SK-N-MC (cell line): ENCODE results near the gene SKAP2.

Source experiments
- EZH2 ChIP-seq: fragments of 200-600 bp; sonication (generic); IDR thresholded peaks from one replicate; pipeline ENCODE4 v1.6.1; 2017; ENCODE audit warnings: antibody characterized with exemption
- FOXP2 ChIP-seq: optimal IDR thresholded peaks from 2 replicates; pipeline ENCODE3; 2011; ENCODE audit warnings: mild to moderate bottlenecking, moderate library complexity; ENCODE audit not compliant: insufficient read depth; ENCODE audit errors: extremely low read length, control extremely low read depth
- POLR2AphosphoS5 ChIP-seq: IDR thresholded peaks from 2 replicates; pipeline ENCODE4 v1.6.1; 2012; ENCODE audit warnings: mild to moderate bottlenecking, low read depth, low read length, borderline replicate concordance

- no peak for TF ChIP-seq EZH2
- TF ChIP-seq POLR2AphosphoS5 = no peak
- TF ChIP-seq FOXP2 = no peak
These were observed 163.5 kb downstream of the SKAP2 start for GRCh38 chr7:26700893-26701292.
